ENCODE data around the gene PLA2G10. TPM values are rescaled to one million over a fixed set of nuclear protein-coding genes. Genes with fewer than 3 reads are reported as not detected.

Gene PLA2G10
- total and polyA plus RNA-seq, 8 donors = 0.20 to 18.6 (median 0.65) TPM

- Histone ChIP-seq H3K27me3 (no peaks in the 10 kb centered on the region), H3K4me3 (no peak overlapping the region), H3K9me3 (no peaks in the 10 kb centered on the region), H3K27ac (no peak overlapping the region), H3K4me1 (peaks cover 6 to 18% of the 10 kb centered on the region in 2 donors), H3K36me3 (peaks cover 4 to 100% of the 10 kb centered on the region in 2 donors)
- DNase-seq = no peak
- no peak for TF ChIP-seq CTCF (IDR thresholded peaks at IDR 0.05)
- no peak for ATAC-seq
- intact Hi-C loops (cut with DNase I) = no loop called here
These were observed 41.4 kb downstream of the PLA2G10 start for GRCh38 chr16:14652726-14653125.

GRCh38 chr16:14650629-14651028, 43.5 kb downstream of the PLA2G10 start:
- intact Hi-C loops (cut with DNase I) = no loop called here
- no peaks in the 10 kb centered on the region for H3K9me3 ChIP-seq
- peaks cover under 1 to 6% of the 10 kb centered on the region in 2 donors for H3K4me1 ChIP-seq
- H3K27me3 ChIP-seq = no peaks in the 10 kb centered on the region
- no peak for DNase-seq
- ATAC-seq = no peak
- no peak overlapping the region for H3K4me3 ChIP-seq
- no peak overlapping the region for H3K27ac ChIP-seq
- no peak for TF ChIP-seq CTCF (IDR thresholded peaks at IDR 0.05)
- H3K36me3 ChIP-seq = peaks cover 4 to 100% of the 10 kb centered on the region in 2 donors

- no peak for TF ChIP-seq CTCF (IDR thresholded peaks at IDR 0.05)
- H3K4me1 ChIP-seq = no peaks in the 10 kb centered on the region
- H3K9me3 ChIP-seq = no peaks in the 10 kb centered on the region
- intact Hi-C loops (cut with DNase I) = no loop called here
- no peaks in the 10 kb centered on the region for H3K27me3 ChIP-seq
- no peak overlapping the region for H3K27ac ChIP-seq
- no peak overlapping the region for H3K4me3 ChIP-seq
- no peak for ATAC-seq
- DNase-seq = no peak
- H3K36me3 ChIP-seq = peaks cover 4 to 100% of the 10 kb centered on the region in 2 donors
These were observed 44.3 kb downstream of the PLA2G10 start for GRCh38 chr16:14649816-14650215.

- intact Hi-C loops (cut with DNase I) = no loop called here
- Histone ChIP-seq H3K4me1 (peaks cover 0 to 28% of the 10 kb centered on the region in 2 donors), H3K4me3 (no peak overlapping the region), H3K36me3 (peaks cover 0 to 69% of the 10 kb centered on the region in 2 donors), H3K27me3 (no peaks in the 10 kb centered on the region), H3K9me3 (no peaks in the 10 kb centered on the region), H3K27ac (no peak overlapping the region)
- no peak for TF ChIP-seq CTCF (IDR thresholded peaks at IDR 0.05)
- ATAC-seq (no peak), DNase-seq (no peak)
These were observed 52.2 kb downstream of the PLA2G10 start for GRCh38 chr16:14641926-14642325.

GRCh38 chr16:14641206-14641605, 52.9 kb downstream of the PLA2G10 start:
- peaks cover 0 to 61% of the 10 kb centered on the region in 2 donors for H3K36me3 ChIP-seq
- ATAC-seq (peak; percentile 16), DNase-seq (no peak)
- H3K9me3 ChIP-seq = no peaks in the 10 kb centered on the region
- H3K4me1 ChIP-seq = peaks cover 0 to 34% of the 10 kb centered on the region in 2 donors
- no peak overlapping the region for H3K4me3 ChIP-seq
- intact Hi-C loops (cut with DNase I) = no loop called here
- no peak overlapping the region for H3K27ac ChIP-seq
- H3K27me3 ChIP-seq = no peaks in the 10 kb centered on the region
- TF ChIP-seq CTCF (IDR thresholded peaks at IDR 0.05) = no peak
